ENCODE measurements around the gene CHD1L. TPM values are rescaled to one million over a fixed set of nuclear protein-coding genes. Genes with fewer than 3 reads are reported as not detected.
"Not testable (repeated sequence)": the region's sequence is repeated elsewhere in the genome, so short reads cannot be mapped to it uniquely, and the experiment has no call there.

The CHD1L gene
- total RNA-seq, 1 donor from 2014 or later: 11.5 TPM

DNA sequence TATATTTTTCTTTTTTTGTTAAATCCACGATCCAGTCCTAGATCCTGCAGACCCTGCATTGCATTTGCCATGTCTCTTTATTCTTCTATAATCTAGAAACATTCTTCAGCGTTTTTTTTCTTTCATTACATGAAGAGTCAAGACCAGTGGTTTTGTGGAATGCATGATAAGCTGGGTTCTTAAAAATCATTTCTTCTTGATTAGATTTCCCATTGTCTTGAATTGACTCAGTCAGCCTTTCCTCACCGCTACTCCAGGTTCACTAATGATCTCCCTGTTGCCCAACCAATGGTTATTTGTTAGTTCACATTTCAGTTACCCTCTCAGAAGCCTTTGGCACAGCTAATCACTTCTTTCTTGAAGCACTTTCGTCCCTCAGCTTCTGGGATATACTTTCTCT lies 25.2 kb downstream of the CHD1L start:
- DNase-seq: no peak

DNA sequence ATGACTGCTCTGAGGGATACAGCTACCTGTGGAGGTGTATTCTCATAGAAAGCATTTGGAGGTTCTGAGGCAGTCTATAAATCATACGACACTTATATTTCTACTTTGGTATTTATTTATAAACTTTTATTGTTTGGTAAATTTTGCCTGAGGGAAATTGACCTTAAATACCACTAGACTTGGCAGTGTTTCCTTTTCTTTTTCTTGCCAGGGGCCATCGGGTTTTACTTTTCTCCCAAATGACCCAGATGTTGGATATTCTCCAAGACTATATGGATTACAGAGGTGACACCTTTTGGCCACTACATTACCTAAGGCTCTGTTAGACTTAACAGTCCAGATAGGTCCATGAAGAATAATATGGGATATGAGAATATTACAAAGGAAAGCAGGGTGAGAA lies 28.2 kb downstream of the CHD1L start:
- DNase-seq: no peak

DNA sequence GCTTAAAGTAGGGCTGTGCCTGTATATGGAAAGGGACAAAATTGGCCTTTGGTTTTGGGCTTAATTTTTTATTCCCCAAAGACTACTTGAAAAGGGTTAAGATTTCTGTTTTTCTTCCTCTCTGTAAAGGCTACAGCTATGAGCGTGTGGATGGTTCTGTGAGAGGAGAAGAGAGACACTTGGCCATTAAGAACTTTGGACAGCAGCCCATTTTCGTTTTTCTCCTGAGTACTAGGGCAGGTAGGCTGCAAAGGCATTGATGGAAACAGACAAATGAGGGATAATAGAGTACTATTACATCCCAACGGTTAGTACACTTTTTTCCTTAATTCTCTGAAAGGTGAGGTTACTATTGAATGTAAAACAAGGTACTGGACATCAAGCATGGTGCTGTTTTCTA lies 29.6 kb downstream of the CHD1L start:
- no peak for DNase-seq

DNA sequence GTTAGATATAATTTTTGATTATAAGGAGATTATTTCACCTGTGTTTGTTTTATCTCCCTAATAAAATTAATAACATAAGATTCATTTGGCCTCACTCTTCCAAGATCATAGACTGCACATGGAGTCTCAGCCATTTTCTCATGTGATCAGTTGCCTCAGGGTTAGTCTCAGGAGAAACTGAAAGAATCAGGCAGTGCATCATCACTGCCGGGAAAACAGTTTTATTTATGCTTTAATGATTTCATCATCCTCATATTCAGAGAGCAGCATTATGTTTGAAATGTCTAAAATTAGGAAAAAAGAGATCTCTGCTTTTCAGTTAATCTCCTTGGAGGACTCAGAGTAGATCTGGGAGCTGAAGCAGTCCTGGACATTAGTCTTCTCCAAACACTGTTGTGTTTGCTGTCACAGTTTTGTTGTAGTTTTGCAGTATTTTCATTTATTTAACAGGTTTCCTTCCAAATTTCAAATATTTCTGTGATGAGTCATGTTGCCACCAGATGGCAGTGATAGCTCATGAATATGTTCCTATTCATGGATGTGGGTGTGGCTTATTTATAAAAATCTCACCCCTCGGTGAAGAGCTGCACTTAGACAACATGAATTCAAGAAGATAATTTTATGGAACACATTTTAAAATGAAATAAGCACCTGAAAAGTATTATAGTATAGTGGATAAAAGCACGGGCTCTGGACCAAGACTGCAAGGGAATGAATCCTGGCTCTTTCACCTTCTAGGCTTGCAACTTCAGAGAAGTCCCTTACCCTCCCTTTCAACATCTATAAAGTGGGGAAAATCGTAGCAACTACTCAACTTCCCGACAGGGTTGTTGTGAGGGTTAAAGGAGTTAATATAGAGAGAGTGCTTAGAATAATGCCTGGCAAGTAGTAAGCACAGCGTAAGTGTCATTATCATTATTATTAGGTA lies 31.2 kb downstream of the CHD1L start:
- no peak for DNase-seq

DNA sequence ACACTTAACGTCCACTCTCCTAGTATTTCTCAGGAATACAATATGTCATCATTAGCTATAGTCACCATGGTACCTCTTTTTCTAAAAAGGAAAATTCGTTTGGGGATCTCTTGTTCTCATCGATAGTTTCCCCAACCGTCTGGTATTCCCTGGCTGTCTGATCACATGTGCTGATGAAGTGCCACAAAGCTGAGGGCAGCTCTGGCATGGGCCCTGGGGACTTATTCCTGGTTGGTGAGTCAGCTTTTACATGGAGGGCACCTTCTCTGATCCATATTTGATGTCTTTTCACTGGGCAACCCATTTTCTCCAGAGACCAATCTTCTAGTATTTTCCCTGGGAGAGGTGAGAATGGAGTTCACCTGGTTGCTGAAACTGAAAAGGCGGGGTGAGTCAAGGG lies 39.5 kb downstream of the CHD1L start:
- no peak for DNase-seq

DNA sequence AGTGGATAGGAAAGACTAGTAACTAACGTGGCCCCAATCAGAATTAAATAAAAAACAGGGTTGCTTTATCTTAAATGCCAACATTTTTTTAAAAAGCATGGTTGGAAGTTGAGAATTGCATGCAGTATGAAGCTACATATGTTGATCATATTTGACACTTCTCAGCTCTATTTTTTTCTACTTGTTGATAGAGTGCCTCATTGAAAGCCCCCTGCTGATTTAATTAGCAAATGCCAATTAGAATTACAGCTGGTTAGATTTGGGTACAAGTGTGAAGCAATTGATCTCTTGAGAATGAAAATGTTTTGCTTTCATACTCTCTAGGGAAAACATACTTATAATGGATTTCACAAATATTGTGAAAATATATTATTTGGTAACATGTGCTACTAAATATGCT lies 40.5 kb downstream of the CHD1L start:
- DNase-seq: no peak

DNA sequence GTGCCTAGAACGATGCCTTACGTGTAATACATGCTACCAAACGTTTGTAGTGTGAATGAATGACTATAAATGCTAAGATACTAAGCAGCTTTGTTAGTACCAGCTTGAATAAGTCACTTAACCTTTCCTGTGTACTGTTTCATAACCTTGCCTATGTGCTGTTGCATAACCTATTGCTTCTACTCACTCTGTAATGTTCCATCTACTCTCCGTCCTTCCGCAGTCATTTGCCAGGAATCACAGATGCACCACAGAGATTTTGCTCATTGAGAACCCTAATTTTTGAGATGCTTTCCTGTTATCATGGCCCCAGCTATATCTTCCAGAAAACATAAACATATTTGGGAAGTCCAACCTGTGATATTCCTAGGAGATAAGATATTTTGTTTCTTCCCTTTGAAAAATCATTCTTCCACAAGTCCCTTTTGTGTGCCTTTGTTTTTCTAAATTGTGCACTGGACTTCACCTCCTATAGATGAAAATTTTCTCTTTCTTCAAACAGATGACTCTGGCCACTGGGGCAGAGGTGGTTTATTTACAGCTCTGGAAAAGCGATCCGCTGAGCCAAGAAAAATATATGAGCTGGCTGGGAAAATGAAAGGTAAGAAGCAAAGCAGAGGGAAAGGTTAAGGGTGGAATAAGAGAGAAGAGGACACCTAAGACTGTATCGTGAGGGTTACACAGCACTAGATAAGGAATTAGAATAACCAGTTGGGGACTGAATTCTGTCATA lies 44.8 kb downstream of the CHD1L start:
- DNase-seq: no peak

DNA sequence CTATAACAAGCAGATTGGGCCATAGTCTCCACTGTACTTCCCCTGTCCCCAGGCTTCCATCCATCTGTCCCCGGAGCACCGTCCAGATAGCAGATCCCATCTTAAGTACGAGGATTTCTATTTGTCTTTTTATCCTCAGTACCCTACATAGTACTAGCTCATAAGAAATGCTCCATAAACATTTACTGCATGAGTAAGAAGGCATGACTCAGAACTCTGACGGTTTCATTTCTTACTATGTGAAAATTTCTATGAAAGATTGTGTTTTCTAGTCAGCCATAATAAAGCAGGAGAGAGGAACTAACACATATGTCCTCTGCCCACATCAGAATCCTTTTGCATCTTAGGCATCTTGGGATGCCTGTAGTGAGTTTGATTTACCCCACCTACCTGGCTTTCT lies 49.5 kb downstream of the CHD1L start:
- no peak for DNase-seq

DNA sequence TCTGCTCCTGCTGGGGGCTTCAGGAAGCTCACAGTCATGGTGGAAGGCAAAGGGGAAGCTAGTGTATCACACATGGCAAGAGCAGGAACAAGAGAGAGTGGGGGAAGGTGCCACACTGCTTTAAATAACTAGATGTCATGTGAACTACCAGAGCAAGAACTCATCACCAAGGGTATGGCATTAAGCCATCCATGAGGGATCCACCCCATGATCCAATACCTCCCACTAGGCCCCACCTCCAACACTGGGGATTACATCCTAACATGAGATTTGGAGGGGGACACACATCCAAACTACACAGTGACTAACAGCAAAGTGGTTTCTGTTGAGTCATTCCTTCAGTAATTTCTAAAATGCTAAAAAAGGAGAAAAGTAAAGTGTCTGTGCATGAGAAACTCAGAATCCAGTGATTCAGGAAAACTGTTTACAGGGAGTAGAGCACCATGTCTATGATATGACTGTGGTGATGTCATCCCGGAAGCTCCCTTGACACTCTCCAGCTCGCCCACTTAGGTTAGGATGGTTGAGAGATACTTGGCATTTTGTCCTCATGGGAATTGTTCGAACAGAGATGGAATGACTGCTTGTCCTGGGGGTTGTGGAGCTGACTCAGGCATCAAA lies 50.3 kb downstream of the CHD1L start:
- DNase-seq: no peak

DNA sequence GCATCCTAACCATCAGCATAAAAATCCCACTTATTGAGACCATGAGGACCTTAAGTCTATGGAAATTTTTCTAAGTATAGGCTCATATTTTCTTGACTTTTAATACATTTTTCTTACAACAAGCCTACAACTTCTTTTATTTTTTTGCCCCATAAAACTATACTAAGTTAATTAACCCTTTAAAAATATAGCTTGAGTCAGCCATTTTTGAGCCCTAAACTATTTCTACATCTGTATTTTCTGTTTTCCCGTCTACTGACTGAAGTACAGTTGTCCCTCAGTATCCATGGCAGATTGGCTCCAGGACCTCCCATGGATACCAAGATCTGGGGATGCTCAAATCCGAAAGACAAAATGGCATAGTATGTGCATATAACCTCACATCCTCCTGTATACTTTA lies 55.0 kb downstream of the CHD1L start:
- DNase-seq: no peak

DNA sequence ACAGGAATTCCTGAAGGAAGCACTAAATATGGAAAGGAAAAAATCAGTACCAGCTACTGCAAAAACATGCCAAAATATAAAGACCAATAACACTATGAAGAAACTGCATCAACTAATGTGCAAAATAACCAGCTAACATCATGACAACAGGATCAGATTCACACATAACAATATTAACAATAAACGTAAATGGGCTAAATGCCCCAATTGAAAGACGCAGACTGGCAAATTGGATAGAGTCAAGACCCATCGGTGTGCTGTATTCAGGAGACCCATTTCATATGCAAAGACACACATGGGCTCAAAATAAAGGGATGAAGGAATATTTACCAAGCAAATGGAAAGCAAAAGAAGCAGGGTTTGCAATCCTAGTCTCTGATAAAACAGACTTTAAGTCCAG lies 63.3 kb downstream of the CHD1L start:
- not testable (repeated sequence) for DNase-seq

DNA sequence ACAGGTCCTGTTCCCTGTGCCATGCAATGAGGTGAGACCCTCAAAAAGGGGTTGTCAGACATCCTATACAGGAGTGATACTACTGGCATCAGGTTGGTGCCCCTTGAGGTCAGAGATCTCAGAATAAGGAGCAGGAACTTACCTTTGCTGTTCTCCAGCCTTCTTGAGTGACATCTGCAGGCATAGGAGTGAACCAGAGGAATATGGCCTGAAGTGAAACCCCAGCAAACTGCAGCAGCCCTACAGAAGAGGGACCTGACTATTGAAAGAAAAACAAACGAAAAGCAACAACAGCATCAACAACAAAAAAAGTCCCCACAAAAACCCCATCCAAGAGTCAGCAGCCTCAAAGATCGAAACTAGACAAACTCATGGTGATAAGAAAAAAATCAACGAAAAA lies 74.5 kb downstream of the CHD1L start:
- DNase-seq: no peak

DNA sequence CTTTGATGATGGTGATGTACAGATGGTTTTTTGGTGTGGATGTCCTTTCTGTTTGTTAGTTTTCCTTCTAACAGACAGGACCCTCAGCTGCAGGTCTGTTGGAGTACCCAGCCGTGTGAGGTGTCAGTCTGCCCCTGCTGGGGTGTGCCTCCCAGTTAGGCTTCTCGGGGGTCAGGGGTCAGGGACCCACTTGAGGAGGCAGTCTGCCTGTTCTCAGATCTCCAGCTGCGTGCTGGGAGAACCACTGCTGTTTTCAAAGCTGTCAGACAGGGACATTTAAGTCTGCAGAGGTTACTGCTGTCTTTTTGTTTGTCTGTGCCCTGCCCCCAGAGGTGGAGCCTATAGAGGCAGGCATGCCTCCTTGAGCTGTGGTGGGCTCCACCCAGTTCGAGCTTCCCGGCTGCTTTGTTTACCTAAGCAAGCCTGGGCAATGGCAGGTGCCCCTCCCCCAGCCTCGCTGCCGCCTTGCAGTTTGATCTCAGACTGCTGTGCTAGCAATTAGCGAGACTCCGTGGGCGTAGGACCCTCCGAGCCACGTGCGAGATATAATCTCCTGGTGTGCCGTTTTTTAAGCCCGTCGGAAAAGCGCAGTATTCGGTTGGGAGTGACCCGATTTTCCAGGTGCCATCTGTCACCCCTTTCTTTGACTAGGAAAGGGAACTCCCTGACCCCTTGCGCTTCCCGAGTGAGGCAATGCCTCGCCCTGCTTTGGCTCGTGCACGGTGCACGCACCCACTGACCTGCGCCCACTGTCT lies 84.6 kb downstream of the CHD1L start:
- DNase-seq: not testable (repeated sequence)

DNA sequence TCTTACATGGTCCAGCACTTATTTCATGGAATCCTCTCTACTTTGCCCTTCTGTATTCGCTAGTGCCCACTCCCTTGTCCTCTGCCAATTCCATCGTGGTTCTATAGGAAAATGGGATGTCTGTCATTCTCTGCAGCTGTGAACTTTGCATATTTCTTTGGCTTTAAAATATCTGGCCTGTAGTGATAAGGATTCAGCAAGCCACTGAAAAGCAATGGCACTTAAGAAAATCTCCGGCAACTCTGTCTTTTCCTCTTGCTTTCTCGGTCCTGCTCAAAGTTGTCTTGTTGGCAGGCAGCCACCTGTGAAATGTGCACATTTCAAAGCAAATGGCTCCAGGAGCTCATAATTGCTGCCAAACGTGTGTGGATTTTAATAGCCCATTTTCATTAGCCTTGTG lies 91.8 kb downstream of the CHD1L start:
- DNase-seq: no peak

DNA sequence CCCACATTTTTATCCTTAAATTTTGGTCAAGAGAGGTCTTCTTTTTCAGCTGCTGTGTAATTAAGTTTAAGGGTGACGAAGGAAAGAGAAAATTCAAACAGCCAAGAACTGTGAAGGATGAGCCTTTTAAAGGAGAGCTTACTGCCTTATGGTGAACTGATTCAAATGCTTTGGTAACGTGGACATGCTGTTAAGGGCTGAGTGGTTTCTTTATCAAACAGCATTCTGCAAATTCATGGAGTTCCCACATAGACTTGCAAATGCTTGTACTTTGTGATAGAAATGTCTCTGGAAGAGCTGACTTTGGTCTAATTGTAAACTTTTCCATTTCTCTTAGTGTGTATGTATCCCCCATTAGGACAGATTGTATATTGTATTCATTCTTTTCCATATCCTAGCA lies 93.8 kb downstream of the CHD1L start:
- DNase-seq: no peak

DNA sequence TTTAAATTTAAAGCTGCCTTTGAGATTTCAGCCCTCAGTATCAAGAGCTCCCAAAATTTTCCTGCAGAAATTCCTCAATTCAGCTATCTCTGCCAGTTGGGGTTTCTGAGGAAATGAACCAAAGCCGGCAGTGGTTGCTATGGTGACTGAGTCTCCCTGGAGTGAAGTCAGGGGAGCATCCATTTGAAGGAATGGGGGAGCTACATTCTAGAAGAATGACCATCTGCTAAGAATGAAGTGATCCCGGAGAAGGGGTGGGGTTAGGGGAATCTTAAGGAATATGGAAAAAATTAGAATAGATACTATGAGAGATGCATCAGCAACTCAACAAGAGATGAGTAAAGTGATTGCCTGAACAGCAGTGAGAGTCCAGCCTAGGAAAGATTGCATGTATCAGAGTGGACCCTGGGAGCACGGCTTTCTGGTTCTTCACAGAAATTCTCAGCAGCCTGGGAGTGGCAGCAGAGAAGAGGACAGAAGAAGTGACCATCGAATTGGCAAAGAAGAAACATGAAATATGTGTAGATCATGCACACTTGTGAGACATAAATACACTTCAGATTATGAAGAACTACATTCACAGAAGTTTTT lies 94.7 kb downstream of the CHD1L start:
- DNase-seq: peak; percentile 7

DNA sequence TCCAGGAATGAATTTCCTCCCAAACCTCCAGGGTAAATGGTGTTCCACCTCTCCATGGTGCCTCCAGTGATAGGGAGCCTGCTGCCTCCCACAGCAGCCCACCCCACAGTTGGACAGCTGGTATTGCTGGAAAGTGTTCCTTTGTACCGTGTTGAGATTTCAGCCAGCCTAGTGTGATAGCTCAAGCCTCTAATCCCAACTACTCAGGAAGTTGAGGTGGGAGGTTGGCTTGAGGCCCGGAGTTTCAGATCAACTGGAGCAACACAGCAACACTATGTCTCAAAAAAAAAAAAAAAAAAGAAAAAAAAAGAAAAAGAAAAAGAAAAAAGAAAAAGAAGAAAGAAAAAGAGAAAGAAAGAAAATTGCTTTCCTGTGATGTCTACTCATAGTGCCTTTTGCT lies 96.1 kb downstream of the CHD1L start:
- no peak for DNase-seq

DNA sequence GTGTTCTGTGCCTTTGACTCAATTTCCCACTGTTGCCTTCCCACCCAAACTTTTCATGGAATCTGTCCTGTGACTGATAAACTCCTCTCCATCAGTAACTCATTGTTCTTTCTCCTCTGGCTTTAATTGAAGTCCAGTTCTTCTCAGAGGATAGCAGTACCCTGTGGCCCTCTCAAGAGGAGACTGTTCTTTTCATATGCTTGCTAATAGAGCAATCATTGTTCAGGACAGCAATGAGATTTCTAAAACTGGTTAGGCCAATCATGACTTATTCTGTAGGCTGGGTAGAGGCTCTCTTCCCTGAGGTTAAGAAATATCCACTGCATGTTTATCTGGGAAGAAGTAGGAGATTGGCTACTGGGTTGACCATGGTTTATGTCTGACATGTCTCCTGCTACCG lies 98.8 kb downstream of the CHD1L start:
- no peak for DNase-seq

Data from occipital lobe (tissue), 2 donors.